Coronary artery (tissue), 2 donors: Measurements from ENCODE around the gene WASF3.

Experiments
- DNase-seq: peaks from one replicate; pipeline ENCODE4 v3.0.0-alpha.2; 2017; ENCODE audit warnings: low spot score
- H3K27ac ChIP-seq, 2 donors: fragments of 200-600 bp; sonication (generic); one replicate each; pipeline ENCODE4 v1.5.1; 2016 to 2019
- H3K4me3 ChIP-seq: fragments of 200-600 bp; sonication (generic); 2 replicates; pipeline ENCODE4 v1.5.1; 2016; ENCODE audit warnings: mild to moderate bottlenecking, moderate library complexity
- CTCF ChIP-seq: fragments of 200-600 bp; sonication (generic); IDR thresholded peaks from one replicate; pipeline ENCODE4 v1.5.1; 2019; ENCODE audit warnings: antibody characterized with exemption

Gene WASF3

GRCh38 chr13:26557051-26557392 lies 461 bp upstream of the WASF3 start:
- Histone ChIP-seq H3K27ac (no peak overlapping the region), H3K4me3 (peak overlapping the region; percentile 77)
- no peak for DNase-seq
- TF ChIP-seq CTCF: no peak

- TF ChIP-seq CTCF: no peak
- DNase-seq: no peak
- H3K27ac ChIP-seq: peak overlapping the region; percentile 57 to 87
- peak overlapping the region; percentile 77 for H3K4me3 ChIP-seq
These were observed 757 bp downstream of the WASF3 start for GRCh38 chr13:26558074-26558805.

GRCh38 chr13:26558987-26559386 lies 1.5 kb downstream of the WASF3 start:
- Histone ChIP-seq H3K27ac (no peak overlapping the region), H3K4me3 (peak overlapping the region; percentile 77)
- no peak for TF ChIP-seq CTCF
- no peak for DNase-seq

GRCh38 chr13:26560456-26560855 lies 3.0 kb downstream of the WASF3 start:
- no peak for TF ChIP-seq CTCF
- H3K4me3 ChIP-seq: no peak overlapping the region
- H3K27ac ChIP-seq: no peak overlapping the region
- no peak for DNase-seq

- no peak for TF ChIP-seq CTCF
- Histone ChIP-seq H3K27ac (peak overlapping the region in 1 of 2 donors; percentile 84), H3K4me3 (peak overlapping the region; percentile 6)
- no peak for DNase-seq
These were observed 3.6 kb downstream of the WASF3 start for GRCh38 chr13:26561067-26561466.

GRCh38 chr13:26561651-26562511 lies 4.4 kb downstream of the WASF3 start:
- DNase-seq: no peak
- peak overlapping the region; percentile 22 for H3K4me3 ChIP-seq
- TF ChIP-seq CTCF: no peak
- H3K27ac ChIP-seq: peak overlapping the region; percentile 16 to 84
